GM12878 (cell line): ENCODE data around the gene TECTB.

Experiments used
- EP300 ChIP-seq, 2 experiments: fragments of 150-350 bp in 1 of 2; IDR thresholded peaks; 2 replicates each; pipeline ENCODE4 v1.6.1; 2011 to 2012; ENCODE audit warnings: low read depth in 2 of 2, low read length in 2 of 2, borderline replicate concordance in 1 of 2, improper control_type of control experiment in 1 of 2, inconsistent platforms in 1 of 2; ENCODE audit not compliant: control insufficient read depth in 1 of 2
- HDAC6 ChIP-seq: fragments of 200-600 bp; sonication (generic); IDR thresholded peaks from one replicate; pipeline ENCODE4 v1.8.0; 2017; ENCODE audit warnings: antibody characterized with exemption; ENCODE audit not compliant: unreplicated experiment
- NKRF ChIP-seq: fragments of 450-650 bp; conservative IDR thresholded peaks from 2 replicates; pipeline ENCODE4 v1.6.1; 2017; ENCODE audit warnings: mild to moderate bottlenecking, moderate library complexity

GRCh38 chr10:112345202-112345601 is 62.0 kb downstream of the TECTB start:
- TF ChIP-seq EP300 (IDR thresholded peaks at IDR 0.05; ENCODE audit: borderline replicate concordance in 1 of 2, control insufficient read depth in 1 of 2, low read depth in 2 of 2, low read length in 2 of 2): no peak
- no peak for TF ChIP-seq HDAC6
- no peak for TF ChIP-seq NKRF
